AG04450 (cell line): ENCODE measurements around the gene TMPRSS11B. TPM values are rescaled to one million over a fixed set of nuclear protein-coding genes. Genes with fewer than 3 reads are reported as not detected.
"Not testable (repeated sequence)": the region's sequence is repeated elsewhere in the genome, so short reads cannot be mapped to it uniquely, and the experiment has no call there.

Experiments
- CTCF ChIA-PET: fragments of 300-600, 350-600 bp; formaldehyde crosslinking; extraction: SDS; loops from one replicate; lab custom pipeline; 2022; ENCODE audit warnings: antibody characterized with exemption, inconsistent platforms; lab: Charles Lee
- POLR2A ChIA-PET: fragments of 350-600 bp; formaldehyde crosslinking; extraction: SDS; loops from one replicate; lab custom pipeline; 2021; ENCODE audit warnings: antibody characterized with exemption, inconsistent platforms; lab: Yijun Ruan, JAX
- DNase-seq: peaks from one replicate; pipeline ENCODE4 v3.0.0-alpha.2; 2011; ENCODE audit warnings: low read depth, low spot score
- H3K27ac ChIP-seq: one replicate; pipeline ENCODE4 v1.5.1; 2012; ENCODE audit warnings: low read depth, low read length, control low read depth
- H3K27me3 ChIP-seq: one replicate; pipeline ENCODE4 v1.6.0; 2012; ENCODE audit warnings: low read length; ENCODE audit not compliant: control insufficient read depth, insufficient read depth
- H3K4me3 ChIP-seq: 2 replicates; pipeline ENCODE4 v1.5.1; 2011; ENCODE audit warnings: mild to moderate bottlenecking, low read depth, low read length, control low read depth
- H3K9me3 ChIP-seq: 2 replicates; pipeline ENCODE4 v1.5.1; 2012; ENCODE audit warnings: low read length; ENCODE audit not compliant: control insufficient read depth, insufficient read depth
- polyA plus RNA-seq: library from polyadenylated mRNA; depleted of rRNA; stranded (reverse); fragments of >200 nt; gene quantifications from 2 replicates; pipeline ENCODE4 v1.2.3, GENCODE V29; 2011
- TF ChIP-seq, protein P1 (sequence below): IDR thresholded peaks from 2 replicates; pipeline ENCODE4 v1.5.1; 2011; ENCODE audit warnings: low read depth, low read length, control low read depth, inconsistent platforms

Gene TMPRSS11B
- polyA plus RNA-seq, 1 experiment, result not detected

DNA sequence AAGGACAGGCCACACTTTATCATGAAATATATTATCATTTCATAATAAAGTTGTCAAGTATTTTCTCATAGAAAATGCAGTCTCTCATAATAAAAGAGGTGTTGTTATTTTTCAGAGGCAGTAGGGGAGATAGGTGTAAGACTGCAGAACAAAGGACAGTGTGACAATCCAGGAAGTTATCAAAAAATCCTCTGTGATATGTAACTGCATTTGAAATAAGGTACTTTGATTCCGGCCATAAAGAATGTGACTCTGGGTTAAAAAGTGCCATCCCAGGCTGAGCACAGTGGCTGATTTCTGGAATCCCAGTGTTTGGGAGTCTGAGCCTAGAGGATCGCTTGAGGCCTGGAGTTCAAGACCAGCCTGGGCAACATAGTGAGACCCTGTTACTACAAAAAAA lies 37.6 kb upstream of the TMPRSS11B start:
- DNase-seq, result no peak
- H3K4me3 ChIP-seq, result no peak overlapping the region
- H3K27me3 ChIP-seq, result no peaks in the 10 kb centered on the region
- H3K27ac ChIP-seq, result no peak overlapping the region
- POLR2A ChIA-PET, result no interaction called here
- H3K9me3 ChIP-seq, result no peaks in the 10 kb centered on the region
- CTCF ChIA-PET, result no interaction called here
- TF ChIP-seq, protein P1, sequence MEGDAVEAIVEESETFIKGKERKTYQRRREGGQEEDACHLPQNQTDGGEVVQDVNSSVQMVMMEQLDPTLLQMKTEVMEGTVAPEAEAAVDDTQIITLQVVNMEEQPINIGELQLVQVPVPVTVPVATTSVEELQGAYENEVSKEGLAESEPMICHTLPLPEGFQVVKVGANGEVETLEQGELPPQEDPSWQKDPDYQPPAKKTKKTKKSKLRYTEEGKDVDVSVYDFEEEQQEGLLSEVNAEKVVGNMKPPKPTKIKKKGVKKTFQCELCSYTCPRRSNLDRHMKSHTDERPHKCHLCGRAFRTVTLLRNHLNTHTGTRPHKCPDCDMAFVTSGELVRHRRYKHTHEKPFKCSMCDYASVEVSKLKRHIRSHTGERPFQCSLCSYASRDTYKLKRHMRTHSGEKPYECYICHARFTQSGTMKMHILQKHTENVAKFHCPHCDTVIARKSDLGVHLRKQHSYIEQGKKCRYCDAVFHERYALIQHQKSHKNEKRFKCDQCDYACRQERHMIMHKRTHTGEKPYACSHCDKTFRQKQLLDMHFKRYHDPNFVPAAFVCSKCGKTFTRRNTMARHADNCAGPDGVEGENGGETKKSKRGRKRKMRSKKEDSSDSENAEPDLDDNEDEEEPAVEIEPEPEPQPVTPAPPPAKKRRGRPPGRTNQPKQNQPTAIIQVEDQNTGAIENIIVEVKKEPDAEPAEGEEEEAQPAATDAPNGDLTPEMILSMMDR, result no peak

DNA sequence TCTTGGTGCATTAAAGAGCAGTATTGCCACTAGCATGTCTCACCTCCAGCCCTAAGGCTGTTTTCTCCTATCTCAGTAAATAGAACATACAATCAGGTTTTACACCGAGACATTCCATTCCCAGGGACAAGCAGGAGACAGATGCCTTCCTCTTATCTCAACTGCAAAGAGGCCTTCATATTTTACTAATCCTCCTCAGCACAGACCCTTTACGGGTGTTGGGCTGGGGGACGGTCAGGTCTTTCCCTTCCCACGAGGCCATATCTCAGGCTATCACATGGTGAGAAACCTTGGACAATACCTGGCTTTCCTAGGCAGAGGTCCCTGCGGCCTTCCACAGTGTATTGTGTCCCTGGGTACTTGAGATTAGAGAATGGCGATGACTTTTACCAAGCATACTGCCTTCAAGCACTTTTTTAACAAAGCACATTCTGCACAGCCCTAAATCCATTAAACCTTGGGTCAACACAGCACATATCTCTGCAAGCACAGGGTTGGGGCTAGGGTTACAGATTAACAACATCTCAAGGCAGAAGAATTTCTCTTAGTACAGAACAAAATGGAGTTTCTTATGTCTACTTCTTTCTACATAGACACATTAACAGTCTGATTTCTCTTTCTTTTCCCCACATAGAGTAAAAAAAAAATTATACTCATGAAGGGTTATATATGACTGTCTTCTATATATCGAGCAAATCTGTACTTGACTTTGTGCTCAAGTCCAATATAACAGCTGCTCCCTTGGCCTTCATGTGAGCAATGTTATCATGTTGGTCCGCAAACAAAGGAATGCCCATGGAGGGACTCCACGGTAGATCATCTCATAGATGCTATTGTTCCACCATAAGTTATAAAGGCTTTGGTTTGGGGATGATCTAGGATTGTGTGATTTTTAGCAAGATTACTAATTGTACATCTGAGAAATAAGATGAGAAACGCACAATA lies 36.6 kb upstream of the TMPRSS11B start:
- H3K27ac ChIP-seq, H3K4me3 ChIP-seq, H3K27me3 ChIP-seq, DNase-seq, CTCF ChIA-PET, POLR2A ChIA-PET, H3K9me3 ChIP-seq: not testable (repeated sequence)

DNA sequence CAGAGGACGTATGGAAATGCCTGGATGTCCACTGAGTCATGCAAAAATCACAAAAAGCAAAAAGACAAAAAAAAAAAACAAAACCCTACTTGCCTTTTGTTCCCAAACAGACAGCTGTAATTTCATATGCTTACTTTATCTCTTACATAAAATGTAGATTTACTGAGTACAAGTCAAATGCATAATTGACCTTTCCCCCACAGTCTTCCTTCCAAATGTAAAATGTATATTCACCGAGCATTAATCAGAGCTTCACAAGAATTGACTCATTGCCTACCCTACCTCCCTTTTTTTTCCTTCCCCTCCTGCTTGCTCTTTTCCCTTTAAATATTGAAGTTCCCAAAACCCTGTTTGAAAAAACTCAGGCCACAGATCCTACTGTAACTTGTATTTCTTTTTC lies 32.5 kb upstream of the TMPRSS11B start:
- no peak overlapping the region for H3K27ac ChIP-seq
- POLR2A ChIA-PET, result no interaction called here
- CTCF ChIA-PET, result interaction anchor here (0.7 kb wide), 1 partner anchor 99 kb away, joined by 3 read pairs; no protein-coding TSS in a partner anchor
- H3K9me3 ChIP-seq, result no peaks in the 10 kb centered on the region
- TF ChIP-seq, protein P1, result no peak
- no peak for DNase-seq
- no peak overlapping the region for H3K4me3 ChIP-seq
- H3K27me3 ChIP-seq, result no peaks in the 10 kb centered on the region

DNA sequence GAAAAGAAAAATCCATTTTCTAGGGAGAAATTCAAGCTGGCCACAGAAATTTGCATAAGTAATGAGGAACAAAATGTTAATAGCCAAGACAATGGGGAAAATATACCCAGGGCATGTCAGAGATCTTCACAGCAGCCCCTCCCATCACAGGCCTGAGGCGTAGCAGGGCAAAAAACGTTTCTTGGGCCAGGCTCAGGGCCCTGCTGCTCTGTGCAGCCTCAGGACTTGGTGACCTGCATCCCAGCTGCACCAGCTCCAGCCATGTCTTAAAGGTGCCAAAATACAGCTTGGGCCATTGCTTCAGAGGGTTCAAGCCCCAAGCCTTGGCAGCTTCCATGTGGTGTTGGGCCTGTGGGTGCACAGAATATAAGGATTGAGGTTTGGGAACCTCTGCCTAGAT lies 32.1 kb upstream of the TMPRSS11B start:
- Histone ChIP-seq H3K27me3 (no peaks in the 10 kb centered on the region), H3K27ac (no peak overlapping the region), H3K9me3 (no peaks in the 10 kb centered on the region), H3K4me3 (no peak overlapping the region)
- POLR2A ChIA-PET, result no interaction called here
- no peak for DNase-seq
- CTCF ChIA-PET, result interaction anchor here (0.7 kb wide), 1 partner anchor 99 kb away, joined by 3 read pairs; no protein-coding TSS in a partner anchor
- TF ChIP-seq, protein P1, result no peak

DNA sequence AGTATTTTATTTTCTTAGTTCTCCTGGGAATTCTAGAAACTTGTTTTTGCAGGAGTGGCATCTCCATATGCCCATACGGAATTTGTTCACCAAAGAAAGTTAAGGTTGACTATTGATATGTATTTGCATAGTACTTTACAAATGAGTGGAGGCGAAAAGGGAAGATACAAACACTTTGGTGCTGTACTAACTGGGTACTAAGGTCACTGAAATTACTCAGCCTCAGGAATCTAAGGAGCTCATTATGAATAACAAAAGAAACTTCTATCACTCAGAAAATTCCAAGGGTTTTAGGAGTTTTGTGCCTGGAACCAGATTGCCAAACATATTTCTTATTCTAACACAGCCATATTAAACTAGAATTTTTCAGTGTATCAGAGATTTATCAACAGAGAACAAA lies 27.4 kb upstream of the TMPRSS11B start:
- H3K27ac ChIP-seq, result no peak overlapping the region
- H3K4me3 ChIP-seq, result no peak overlapping the region
- no peak for DNase-seq
- ChIA-PET POLR2A (no interaction called here), CTCF (interaction anchor here (0.6 to 3.3 kb wide), 8 partner anchors 15 to 805 kb away, joined by 3 to 130 read pairs (median 8); no protein-coding TSS in a partner anchor)
- H3K9me3 ChIP-seq, result no peaks in the 10 kb centered on the region
- no peaks in the 10 kb centered on the region for H3K27me3 ChIP-seq
- TF ChIP-seq, protein P1, result no peak
